ENCODE measurements around the gene GPC5. TPM values are rescaled to one million over a fixed set of nuclear protein-coding genes. Genes with fewer than 3 reads are reported as not detected.
A peak's percentile ranks its signal among the peaks of the same experiment; 100 is the strongest.
"Not testable (repeated sequence)": the region's sequence is repeated elsewhere in the genome, so short reads cannot be mapped to it uniquely, and the experiment has no call there.

Gene GPC5
- total and polyA plus RNA-seq, 10 donors: 0.04 to 0.83 (median 0.26) TPM; not detected in 3

- TF ChIP-seq POLR2AphosphoS5 (IDR thresholded peaks at IDR 0.05): no peak
- TF ChIP-seq CTCF (IDR thresholded peaks at IDR 0.05 in 8 of 11, conservative IDR thresholded peaks at IDR 0.05 in 3 of 11): no peak
- no peak for TF ChIP-seq POLR2A (IDR thresholded peaks at IDR 0.05)
- intact Hi-C loops (cut with DNase I; ENCODE audit: low total_unique reads): no loop called here
- DNase-seq: no peak
- H3K9me3 ChIP-seq: peaks cover 0 to 23% (median 18%) of the 10 kb centered on the region in 8 donors
- H3K4me3 ChIP-seq: no peak overlapping the region
- no peaks in the 10 kb centered on the region for H3K36me3 ChIP-seq
- no peaks in the 10 kb centered on the region for H3K27me3 ChIP-seq (replicated peaks in 1 of 7)
- H3K4me1 ChIP-seq: no peaks in the 10 kb centered on the region
- WGBS, 5 donors: 0 to 52% (median 34%) methylated on average over 1 of the region's 1 CpG
- H3K27ac ChIP-seq: no peak overlapping the region
These were observed 1115.3 kb downstream of the GPC5 start for GRCh38 chr13:92513672-92514071.

GRCh38 chr13:92514420-92515125 lies 1116.2 kb downstream of the GPC5 start:
- TF ChIP-seq POLR2A (IDR thresholded peaks at IDR 0.05) (no peak), CTCF (IDR thresholded peaks at IDR 0.05 in 8 of 11, conservative IDR thresholded peaks at IDR 0.05 in 3 of 11) (no peak), POLR2AphosphoS5 (IDR thresholded peaks at IDR 0.05) (no peak)
- Histone ChIP-seq H3K36me3 (no peaks in the 10 kb centered on the region), H3K27me3 (replicated peaks in 1 of 7) (no peaks in the 10 kb centered on the region), H3K27ac (no peak overlapping the region), H3K4me1 (no peaks in the 10 kb centered on the region), H3K9me3 (peaks cover 0 to 24% (median 22%) of the 10 kb centered on the region in 8 donors), H3K4me3 (no peak overlapping the region)
- intact Hi-C loops (cut with DNase I; ENCODE audit: low total_unique reads): no loop called here
- no peak for DNase-seq
- WGBS, 5 donors: 83 to 93% (median 90%) methylated on average over 8 of the region's 8 CpGs

- intact Hi-C loops (cut with DNase I; ENCODE audit: low total_unique reads); H3K36me3 ChIP-seq; DNase-seq; H3K27ac ChIP-seq; H3K4me1 ChIP-seq; H3K27me3 ChIP-seq (replicated peaks in 1 of 7); H3K4me3 ChIP-seq: not testable (repeated sequence)
- H3K9me3 ChIP-seq: peaks cover 0 to 35% (median 29%) of the 10 kb centered on the region in 8 donors
- 90 to 99% (median 96%) methylated on average over 5 to 6 of the region's 6 CpGs for WGBS, 5 donors
These were observed 1118.5 kb downstream of the GPC5 start for GRCh38 chr13:92516878-92517277.

- H3K4me1 ChIP-seq; H3K4me3 ChIP-seq; H3K36me3 ChIP-seq; H3K27ac ChIP-seq; DNase-seq; H3K27me3 ChIP-seq (replicated peaks in 1 of 7); intact Hi-C loops (cut with DNase I; ENCODE audit: low total_unique reads): not testable (repeated sequence)
- H3K9me3 ChIP-seq: peaks cover 0 to 46% (median 34%) of the 10 kb centered on the region in 8 donors
- WGBS, 5 donors: 61 to 90% (median 77%) methylated on average over 2 of the region's 2 CpGs
These were observed 1120.2 kb downstream of the GPC5 start for GRCh38 chr13:92518622-92519021.

- H3K27me3 ChIP-seq (replicated peaks in 1 of 7): no peaks in the 10 kb centered on the region
- no peak for DNase-seq
- intact Hi-C loops (cut with DNase I; ENCODE audit: low total_unique reads): no loop called here
- H3K9me3 ChIP-seq: peaks cover 0 to 4% (median 0%) of the 10 kb centered on the region in 8 donors
- H3K4me1 ChIP-seq: no peaks in the 10 kb centered on the region
- TF ChIP-seq POLR2A (IDR thresholded peaks at IDR 0.05) (no peak), CTCF (IDR thresholded peaks at IDR 0.05 in 8 of 11, conservative IDR thresholded peaks at IDR 0.05 in 3 of 11) (peak in 2 of 11 experiments; percentile 12 to 13), POLR2AphosphoS5 (IDR thresholded peaks at IDR 0.05) (no peak)
- H3K36me3 ChIP-seq: no peaks in the 10 kb centered on the region
- H3K27ac ChIP-seq: no peak overlapping the region
- 49 to 70% (median 60%) methylated on average over 3 of the region's 3 CpGs for WGBS, 5 donors
- no peak overlapping the region for H3K4me3 ChIP-seq
These were observed 1131.9 kb downstream of the GPC5 start for GRCh38 chr13:92530364-92530763.

Data from spleen (tissue), 11 donors.